Measurements from ENCODE around the gene PRRG3.

Gene PRRG3

DNA sequence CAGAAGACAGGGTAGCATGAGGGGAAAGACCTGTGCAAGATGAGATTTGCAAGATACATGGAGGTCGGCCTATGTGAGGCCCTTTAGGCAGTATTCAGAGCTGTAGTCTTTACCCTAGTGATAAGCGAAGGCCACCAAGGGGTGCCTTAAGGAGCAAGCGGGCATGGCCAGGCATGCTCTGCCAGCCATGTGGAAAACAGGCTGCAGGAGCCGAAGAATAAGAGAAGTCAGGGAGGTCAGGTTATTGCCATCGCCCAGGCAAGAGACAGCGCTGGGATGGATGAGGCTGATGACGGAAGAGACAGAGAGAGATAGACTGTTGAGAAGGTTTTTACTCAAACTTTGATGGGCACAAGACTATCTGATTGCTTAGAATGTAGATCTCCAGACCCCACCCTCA is 13.6 kb downstream of the PRRG3 start:
- no peak for DNase-seq (ENCODE audit: low read depth in 2 of 2)

- DNase-seq (ENCODE audit: low read depth in 2 of 2): no peak
Measured at GRCh38 chrX:151710457-151710856, 15.2 kb downstream of the PRRG3 start.

DNA sequence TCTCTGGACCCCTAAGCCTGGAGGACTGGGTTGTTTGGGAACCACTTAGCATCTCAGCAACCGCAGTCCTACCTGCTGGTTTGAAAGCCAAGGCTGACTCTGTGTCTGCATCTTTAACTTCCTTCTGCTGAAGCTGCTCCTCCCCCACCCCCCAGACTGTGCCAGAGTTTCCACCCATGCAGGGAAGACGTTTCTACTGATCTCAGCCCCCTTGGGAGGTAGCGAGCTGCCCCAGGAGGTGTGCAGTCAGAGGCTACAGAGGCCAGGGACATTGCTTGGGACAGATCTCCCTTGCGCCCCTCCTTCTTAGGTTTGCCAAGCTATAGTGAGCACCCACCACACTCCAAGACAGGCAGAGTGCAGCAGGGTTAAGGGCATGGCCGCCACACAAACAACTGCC is 15.9 kb downstream of the PRRG3 start:
- no peak for DNase-seq (ENCODE audit: low read depth in 2 of 2)

DNA sequence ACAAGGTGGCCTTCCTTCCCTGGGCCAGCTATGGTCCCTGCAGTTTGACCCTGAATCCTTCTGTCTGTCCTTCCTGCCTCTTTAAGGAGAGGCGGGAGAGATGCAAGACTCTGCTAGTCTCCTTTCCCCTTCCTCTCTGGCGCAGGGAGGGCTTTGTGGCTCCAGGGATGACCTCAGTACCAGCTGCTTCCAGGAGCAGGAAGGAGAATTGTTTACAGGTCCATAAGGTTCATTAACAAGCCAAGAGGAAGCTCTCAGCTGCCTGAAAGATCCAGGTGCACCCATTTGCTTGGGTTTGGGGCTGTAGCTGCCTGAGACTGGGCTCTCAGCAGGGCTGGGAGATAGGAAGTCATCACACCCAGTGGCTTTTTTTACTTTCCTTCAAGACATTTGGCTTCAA is 16.5 kb downstream of the PRRG3 start:
- no peak for DNase-seq (ENCODE audit: low read depth in 2 of 2)

DNA sequence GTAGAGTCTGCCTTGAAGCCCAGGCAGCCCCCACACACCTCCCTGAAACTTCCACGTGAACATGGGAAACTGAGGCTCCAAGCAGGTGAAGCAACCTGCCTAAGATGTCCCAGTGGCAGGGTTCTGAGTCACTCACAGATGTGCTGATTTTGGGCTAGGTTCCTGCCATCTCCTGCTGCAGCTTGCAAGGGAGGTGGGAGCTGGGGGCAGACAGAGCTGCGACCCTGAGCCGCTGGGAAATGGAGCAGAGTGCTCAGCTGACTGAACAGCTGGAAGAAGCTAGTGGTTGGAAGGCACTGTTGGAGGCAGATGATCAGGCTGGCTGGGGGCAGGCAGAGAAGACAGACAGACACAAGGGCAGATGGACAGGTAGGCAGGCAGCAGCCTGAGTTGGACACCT is 17.0 kb downstream of the PRRG3 start:
- no peak for DNase-seq (ENCODE audit: low read depth in 2 of 2)

GRCh38 chrX:151713849-151714248 is 18.6 kb downstream of the PRRG3 start:
- DNase-seq (ENCODE audit: low read depth in 2 of 2): no peak

DNA sequence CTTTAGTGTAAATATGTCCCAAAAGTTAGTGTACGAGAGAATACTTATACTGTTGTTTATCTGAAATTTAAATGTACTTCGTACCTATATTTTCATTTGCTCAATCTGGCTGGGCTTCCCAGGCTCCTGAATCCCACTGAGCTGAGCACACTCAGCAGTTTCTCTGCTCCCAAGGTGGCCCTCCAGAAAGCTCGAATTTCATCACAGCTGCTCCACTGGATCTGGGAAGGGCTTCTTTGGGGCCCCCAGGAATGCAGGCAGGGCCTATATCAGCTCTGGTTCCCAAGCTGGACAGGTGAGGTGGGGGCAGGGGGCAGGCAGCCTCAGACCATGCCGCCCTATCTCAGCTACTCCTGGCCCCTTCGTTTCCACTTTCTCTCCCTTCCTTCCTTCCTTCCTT is 19.1 kb downstream of the PRRG3 start:
- DNase-seq (ENCODE audit: low read depth in 2 of 2): no peak

DNA sequence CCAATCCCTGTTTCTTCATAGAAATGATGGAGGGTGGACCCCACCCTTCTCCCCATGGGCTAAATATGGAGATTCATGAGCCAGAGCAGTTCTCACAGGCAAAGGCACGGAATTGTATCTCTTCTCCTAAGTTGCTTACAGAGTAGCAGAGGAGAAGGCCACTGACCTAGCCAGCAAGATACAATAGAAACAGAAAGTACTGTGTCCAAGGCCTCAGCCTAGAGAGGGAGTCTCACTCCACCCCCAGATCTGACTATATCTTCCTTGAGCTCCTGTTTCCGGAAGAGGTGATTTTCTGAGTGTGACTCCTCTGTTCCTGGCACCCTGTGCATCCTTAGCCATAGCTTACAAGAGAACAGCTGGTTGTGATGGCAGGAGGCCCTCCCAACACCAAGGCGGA is 20.5 kb downstream of the PRRG3 start, which contains the start of gene FATE1:
Gene FATE1 (plus strand): TSS at position 284 of the 400 bp plus-strand sequence. CDS start 85 bp downstream, at position 369.
- DNase-seq (ENCODE audit: low read depth in 2 of 2): no peak

GRCh38 chrX:151722241-151722846 is 27.1 kb downstream of the PRRG3 start:
- no peak for DNase-seq (ENCODE audit: low read depth in 2 of 2)

GRCh38 chrX:151723156-151723760 is 28.0 kb downstream of the PRRG3 start:
- DNase-seq (ENCODE audit: low read depth in 2 of 2): no peak

DNA sequence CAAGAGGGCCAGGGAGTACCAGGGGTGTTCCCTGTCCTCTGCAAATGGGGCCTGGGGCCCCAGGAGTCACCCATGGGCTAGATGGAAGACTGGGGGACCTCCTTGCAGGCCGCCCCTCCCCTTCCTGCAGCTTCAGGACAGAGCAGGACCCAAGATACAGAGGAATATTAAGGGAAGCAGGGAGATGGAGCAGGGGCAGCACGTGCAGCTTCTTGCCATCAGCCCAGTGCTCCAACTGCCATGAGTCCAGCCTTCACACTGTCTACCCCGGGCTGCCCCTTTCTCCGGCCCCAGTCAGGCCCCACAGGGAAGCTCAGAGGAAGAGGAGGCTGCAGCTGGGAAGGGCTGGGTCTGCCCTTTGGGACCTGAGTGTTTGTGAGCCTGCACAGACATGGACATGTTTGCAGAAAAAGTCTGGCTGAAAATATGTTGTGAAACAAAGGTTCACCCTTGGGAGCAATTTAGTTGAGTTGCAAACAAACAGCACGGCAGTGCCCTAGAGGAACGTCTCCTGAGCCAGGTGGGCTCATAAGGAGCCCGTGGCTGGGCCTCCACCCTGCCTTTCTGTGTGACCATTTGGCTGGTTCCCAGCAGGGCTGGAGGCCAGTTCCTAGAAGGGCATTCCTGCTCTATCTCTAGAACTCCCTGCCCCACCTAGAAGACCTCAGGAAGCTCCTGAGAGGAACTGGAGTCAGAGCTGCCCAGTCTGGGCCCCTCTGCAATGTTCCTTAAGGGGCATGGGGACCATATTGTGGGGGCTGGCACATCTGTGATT is 29.5 kb downstream of the PRRG3 start:
- no peak for DNase-seq (ENCODE audit: low read depth in 2 of 2)

- no peak for DNase-seq (ENCODE audit: low read depth in 2 of 2)
Measured at GRCh38 chrX:151725338-151725614, 30.0 kb downstream of the PRRG3 start.

- no peak for DNase-seq (ENCODE audit: low read depth in 2 of 2)
Measured at GRCh38 chrX:151726751-151727150, 31.5 kb downstream of the PRRG3 start.

DNA sequence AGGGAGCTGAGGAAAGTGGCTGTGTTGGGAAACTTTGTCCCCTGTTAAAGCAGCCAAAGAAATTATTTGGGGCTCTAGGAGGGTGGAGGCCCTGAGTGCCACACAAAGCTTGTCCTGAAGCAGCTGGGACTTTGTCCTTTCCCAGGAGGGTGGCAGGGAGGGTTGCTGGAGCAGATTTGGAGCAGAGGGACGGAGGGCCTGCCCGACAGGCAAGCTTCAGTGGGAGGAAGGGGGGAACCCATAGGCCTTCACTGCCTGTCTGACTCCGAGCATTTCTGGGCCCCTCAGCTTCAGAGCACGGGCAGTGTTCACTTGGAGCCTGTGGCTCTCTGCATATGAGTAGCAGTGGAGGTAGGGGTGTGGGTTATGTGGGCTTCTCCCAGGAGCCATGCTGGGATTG is 32.1 kb downstream of the PRRG3 start:
- no peak for DNase-seq (ENCODE audit: low read depth in 2 of 2)

DNA sequence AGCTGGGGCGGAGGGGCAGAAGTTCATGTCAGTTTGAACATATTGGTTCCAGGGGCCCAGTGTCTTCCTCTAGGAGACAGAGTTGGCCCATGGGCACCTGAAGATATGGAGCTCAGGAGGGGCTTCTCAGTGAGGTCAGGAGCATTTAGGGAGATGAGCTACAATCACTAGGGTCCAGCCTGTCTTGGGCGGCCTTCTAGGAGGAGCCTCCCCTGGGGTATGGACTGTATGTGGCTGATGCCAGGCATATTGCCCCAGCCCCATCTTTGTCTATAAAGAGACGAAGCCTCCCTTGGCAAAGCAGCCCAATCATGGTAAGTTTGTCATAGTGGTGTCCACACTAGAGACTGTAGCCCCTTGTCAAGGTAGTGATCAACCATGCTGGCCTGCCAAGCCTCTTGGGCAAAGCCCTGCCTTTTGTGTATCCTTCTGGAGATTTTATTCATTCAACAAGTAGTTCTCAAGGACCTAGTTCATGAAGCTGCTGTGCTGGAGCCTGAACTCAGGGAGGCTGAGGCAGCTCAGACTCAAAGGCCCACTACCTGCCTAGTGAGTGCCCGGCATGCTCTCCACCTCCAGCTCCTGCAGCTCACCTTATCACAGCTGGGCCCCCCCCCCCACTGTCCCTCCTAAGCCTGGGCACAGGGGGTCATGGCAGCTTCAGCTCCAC is 33.9 kb downstream of the PRRG3 start:
- no peak for DNase-seq (ENCODE audit: low read depth in 2 of 2)

DNA sequence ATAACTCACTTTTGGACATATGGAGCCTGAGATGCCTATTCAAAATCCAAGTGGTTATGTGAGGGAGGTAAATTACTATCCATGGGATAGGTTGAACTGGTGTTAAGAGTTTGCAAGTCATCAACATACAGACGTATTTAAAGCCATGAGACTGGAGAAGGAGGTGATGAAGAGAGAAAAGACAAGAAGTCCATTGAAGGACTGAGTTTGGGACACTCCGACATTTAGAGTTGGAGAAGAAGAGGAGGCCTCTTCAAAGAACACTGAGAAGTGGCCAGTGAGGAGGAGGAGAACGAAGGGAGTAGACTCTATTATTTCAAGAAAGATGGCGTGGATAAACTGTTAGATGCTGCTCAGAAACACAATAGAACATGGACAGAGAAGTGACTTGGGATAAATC is 39.2 kb downstream of the PRRG3 start, which contains the start of gene CNGA2:
Gene CNGA2 (plus strand): TSS at position 301 of the 400 bp plus-strand sequence. CDS start 3,738 bp downstream, outside the sequence.
- DNase-seq (ENCODE audit: low read depth in 2 of 2): no peak

- DNase-seq (ENCODE audit: low read depth in 2 of 2): no peak
Measured at GRCh38 chrX:151735219-151735618, 40.0 kb downstream of the PRRG3 start.

DNA sequence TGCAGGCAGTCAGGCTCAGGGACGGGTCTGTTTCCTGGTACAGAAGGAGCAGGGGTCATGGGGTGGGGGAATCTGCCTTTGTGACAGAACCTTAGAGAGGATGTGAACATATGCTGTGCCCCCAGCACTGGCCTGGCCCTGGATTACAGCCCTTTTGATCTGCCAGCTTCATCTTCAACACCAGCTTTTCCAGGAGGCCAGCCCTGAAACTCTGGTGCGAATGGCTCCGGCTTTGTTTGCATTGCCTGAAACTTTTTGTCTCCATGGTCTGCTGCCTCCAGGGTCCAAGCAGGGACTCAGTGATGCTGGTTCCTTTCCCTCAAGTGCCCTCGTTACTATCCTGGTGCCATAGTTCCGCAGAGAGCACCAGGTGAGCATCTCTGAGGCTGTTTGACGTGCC is 41.4 kb downstream of the PRRG3 start:
- DNase-seq (ENCODE audit: low read depth in 2 of 2): no peak

DNA sequence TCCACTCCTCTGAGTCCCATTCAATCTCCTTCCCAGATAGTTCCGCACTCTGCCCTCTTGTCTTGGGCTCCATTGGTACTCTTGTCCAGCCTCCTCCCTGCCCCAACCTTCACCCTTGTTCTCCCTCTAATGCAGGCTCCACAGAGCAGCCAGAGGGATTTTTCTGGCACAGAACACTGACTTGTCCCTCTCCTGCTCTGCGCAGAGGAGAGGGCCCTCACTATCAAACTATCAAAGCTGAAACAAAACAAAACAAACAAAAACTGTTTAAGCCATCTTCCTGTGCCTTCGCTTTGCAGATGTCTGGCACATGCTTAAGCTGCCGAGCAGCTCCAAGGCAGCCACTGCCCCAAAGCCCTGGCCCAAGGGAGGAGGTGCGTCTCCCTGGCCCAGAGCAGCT is 42.2 kb downstream of the PRRG3 start:
- DNase-seq (ENCODE audit: low read depth in 2 of 2): no peak

- DNase-seq (ENCODE audit: low read depth in 2 of 2): no peak
Measured at GRCh38 chrX:151738751-151739150, 43.5 kb downstream of the PRRG3 start.

GRCh38 chrX:151741606-151742005 is 46.3 kb downstream of the PRRG3 start:
- DNase-seq (ENCODE audit: low read depth in 2 of 2): no peak

DNA sequence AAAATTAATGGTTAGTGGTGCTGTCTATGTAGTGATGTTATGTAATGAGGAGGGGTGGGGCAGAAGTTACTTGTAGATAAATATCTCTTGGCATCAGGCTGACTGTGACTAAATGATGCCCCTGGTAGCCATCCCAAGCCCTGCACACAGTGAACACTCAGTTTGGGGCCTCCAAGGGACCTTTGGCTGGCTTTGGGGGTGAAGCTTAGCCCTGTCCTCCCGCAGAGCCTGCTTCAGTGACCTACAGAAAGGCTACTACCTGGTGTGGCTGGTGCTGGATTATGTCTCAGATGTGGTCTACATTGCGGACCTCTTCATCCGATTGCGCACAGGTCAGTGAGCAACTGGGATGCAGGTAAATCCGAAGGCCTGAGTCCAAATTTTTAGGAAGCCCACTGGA is 47.1 kb downstream of the PRRG3 start:
- DNase-seq (ENCODE audit: low read depth in 2 of 2): no peak

Data from stimulated activated CD8-positive, alpha-beta memory T cell treated with anti-CD3 and anti-CD28 coated beads, Interleukin-2, amount 100 ng/mL, for 1 hour (primary cell).